Thymus (tissue), 14 donors: Measurements from ENCODE around the gene MAP10. TPM values are rescaled to one million over a fixed set of nuclear protein-coding genes. Genes with fewer than 3 reads are reported as not detected.
A peak's percentile ranks its signal among the peaks of the same experiment; 100 is the strongest.

Source experiments
- DNase-seq, 9 donors: peaks; one replicate each; pipeline ENCODE4 v3.0.0-alpha.2; 2013; ENCODE audit warnings: low spot score in 9 of 9, low read depth in 6 of 9, missing footprints in 1 of 9
- H3K27ac ChIP-seq, 2 donors: one replicate each; pipeline ENCODE4 v1.5.1; 2013; ENCODE audit warnings: control low read depth in 1 of 2, low read depth in 1 of 2, low read length in 1 of 2, mild to moderate bottlenecking in 1 of 2, moderate library complexity in 1 of 2
- H3K27me3 ChIP-seq, 2 donors: one replicate each; pipeline ENCODE4 v1.5.1; 2013; ENCODE audit warnings: low read length in 1 of 2; ENCODE audit not compliant: control insufficient read depth in 2 of 2, insufficient read depth in 1 of 2
- H3K36me3 ChIP-seq, 2 donors: one replicate each; pipeline ENCODE4 v1.5.1; 2013; ENCODE audit warnings: low read length in 1 of 2, mild to moderate bottlenecking in 1 of 2, moderate library complexity in 1 of 2; ENCODE audit not compliant: control insufficient read depth in 2 of 2, insufficient read depth in 2 of 2
- H3K4me1 ChIP-seq, 2 donors: one replicate each; pipeline ENCODE4 v1.5.1; 2013; ENCODE audit warnings: low read length in 2 of 2; ENCODE audit not compliant: control insufficient read depth in 2 of 2, insufficient read depth in 2 of 2
- H3K4me3 ChIP-seq, 2 donors: one replicate each; pipeline ENCODE4 v1.5.1; 2013; ENCODE audit warnings: low read length in 2 of 2, control low read depth in 1 of 2, mild to moderate bottlenecking in 1 of 2
- H3K9me3 ChIP-seq, 2 donors: one replicate each; pipeline ENCODE4 v1.5.1; 2013; ENCODE audit warnings: low read length in 1 of 2, mild to moderate bottlenecking in 1 of 2; ENCODE audit not compliant: control insufficient read depth in 2 of 2, insufficient read depth in 1 of 2
- WGBS: extraction: QIAGEN DNeasy Blood & Tissue Kit; methylation state at CpG from one replicate; pipeline ENCODE4 v1.1.7; 2013; 5-methylcytosine and 5-hydroxymethylcytosine counted together
- long read RNA-seq, 10 donors: transcript quantifications; one replicate each; lab custom pipeline, GENCODE V29; 2026
- polyA plus RNA-seq: library from polyadenylated mRNA; stranded (reverse); fragments of 200-250 nt; gene quantifications from one replicate; pipeline ENCODE4 v1.2.3, GENCODE V29; 2013
- total RNA-seq: library from RNA; stranded (reverse); fragments of 120-200 nt; gene quantifications from one replicate; pipeline ENCODE4 v1.2.4, GENCODE V29; 2013
- donor health status: healthy.

The MAP10 gene
- total RNA-seq: 8.6 TPM
- polyA plus RNA-seq: 5.6 TPM
- long read RNA-seq, donor 1: 0 reads
- long read RNA-seq, donor 2, transcript MAP10-201 (1 exons, 3,516 nt): major isoform, 28 of 28 reads
- long read RNA-seq, donor 2, partial matches to known transcripts: 0 of 28 reads
- long read RNA-seq, donor 2, other reads (novel, unspliced or antisense): 0 of 28 reads
- long read RNA-seq, donor 3, transcript MAP10-201 (1 exons, 3,516 nt): major isoform, 28 of 28 reads
- long read RNA-seq, donor 3, partial matches to known transcripts: 0 of 28 reads
- long read RNA-seq, donor 3, other reads (novel, unspliced or antisense): 0 of 28 reads
- long read RNA-seq, donor 4, transcript MAP10-201 (1 exons, 3,516 nt): major isoform, 13 of 13 reads
- long read RNA-seq, donor 4, partial matches to known transcripts: 0 of 13 reads
- long read RNA-seq, donor 4, other reads (novel, unspliced or antisense): 0 of 13 reads
- long read RNA-seq, donor 5, transcript MAP10-201 (1 exons, 3,516 nt): major isoform, 23 of 23 reads
- long read RNA-seq, donor 5, partial matches to known transcripts: 0 of 23 reads
- long read RNA-seq, donor 5, other reads (novel, unspliced or antisense): 0 of 23 reads
- long read RNA-seq, donor 6, transcript MAP10-201 (1 exons, 3,516 nt): major isoform, 14 of 14 reads
- long read RNA-seq, donor 6, partial matches to known transcripts: 0 of 14 reads
- long read RNA-seq, donor 6, other reads (novel, unspliced or antisense): 0 of 14 reads
- long read RNA-seq, donor 7, transcript MAP10-201 (1 exons, 3,516 nt): major isoform, 7 of 7 reads
- long read RNA-seq, donor 7, partial matches to known transcripts: 0 of 7 reads
- long read RNA-seq, donor 7, other reads (novel, unspliced or antisense): 0 of 7 reads
- long read RNA-seq, donor 8, transcript MAP10-201 (1 exons, 3,516 nt): major isoform, 8 of 8 reads
- long read RNA-seq, donor 8, partial matches to known transcripts: 0 of 8 reads
- long read RNA-seq, donor 8, other reads (novel, unspliced or antisense): 0 of 8 reads
- long read RNA-seq, donor 9, transcript MAP10-201 (1 exons, 3,516 nt): major isoform, 5 of 5 reads
- long read RNA-seq, donor 9, partial matches to known transcripts: 0 of 5 reads
- long read RNA-seq, donor 9, other reads (novel, unspliced or antisense): 0 of 5 reads
- long read RNA-seq, donor 10, transcript MAP10-201 (1 exons, 3,516 nt): major isoform, 9 of 9 reads
- long read RNA-seq, donor 10, partial matches to known transcripts: 0 of 9 reads
- long read RNA-seq, donor 10, other reads (novel, unspliced or antisense): 0 of 9 reads

- Histone ChIP-seq H3K36me3 (no peaks in the 10 kb centered on the region), H3K27me3 (no peaks in the 10 kb centered on the region), H3K9me3 (peaks cover 0 to 3% of the 10 kb centered on the region in 2 donors), H3K4me1 (peaks cover 7 to 13% of the 10 kb centered on the region in 2 donors), H3K27ac (peak within 1 kb of the TSS; percentile 69 to 83), H3K4me3 (peak within 1 kb of the TSS; percentile 64 to 95)
- 9% methylated on average over 75 of the region's 75 CpGs for WGBS
- peak; percentile 69 to 94 (median 81) for DNase-seq
Measured at GRCh38 chr1:232805269-232806185, at the start of gene MAP10. Gene MAP10 (plus strand): TSS chr1:232805416. CDS start chr1:232805450, 34 bp downstream.

GRCh38 chr1:232764458-232765251, 40.6 kb upstream of the MAP10 start:
- Histone ChIP-seq H3K27ac (no peak overlapping the region), H3K4me3 (no peak overlapping the region), H3K4me1 (peaks cover 0 to 12% of the 10 kb centered on the region in 2 donors), H3K36me3 (no peaks in the 10 kb centered on the region), H3K27me3 (no peaks in the 10 kb centered on the region), H3K9me3 (peaks cover 0 to 3% of the 10 kb centered on the region in 2 donors)
- 97% methylated on average over 4 of the region's 4 CpGs for WGBS
- DNase-seq: no peak

- H3K27ac ChIP-seq: no peak overlapping the region
- H3K4me1 ChIP-seq: peaks cover 0 to 12% of the 10 kb centered on the region in 2 donors
- peaks cover 0 to 3% of the 10 kb centered on the region in 2 donors for H3K9me3 ChIP-seq
- no peaks in the 10 kb centered on the region for H3K36me3 ChIP-seq
- H3K4me3 ChIP-seq: no peak overlapping the region
- H3K27me3 ChIP-seq: no peaks in the 10 kb centered on the region
- WGBS: 97% methylated on average over 6 of the region's 6 CpGs
- DNase-seq: no peak
Measured at GRCh38 chr1:232765542-232765941, 39.7 kb upstream of the MAP10 start.

GRCh38 chr1:232766241-232766890, 38.9 kb upstream of the MAP10 start:
- DNase-seq: peak in 3 of 9 donors; percentile 12 to 34 (median 13)
- Histone ChIP-seq H3K9me3 (peaks cover 0 to 3% of the 10 kb centered on the region in 2 donors), H3K27ac (no peak overlapping the region), H3K36me3 (no peaks in the 10 kb centered on the region), H3K27me3 (no peaks in the 10 kb centered on the region), H3K4me3 (no peak overlapping the region), H3K4me1 (peaks cover 0 to 12% of the 10 kb centered on the region in 2 donors)
- WGBS: 44% methylated on average over 8 of the region's 8 CpGs

GRCh38 chr1:232766904-232767303, 38.3 kb upstream of the MAP10 start:
- Histone ChIP-seq H3K4me3 (no peak overlapping the region), H3K9me3 (peaks cover 0 to 3% of the 10 kb centered on the region in 2 donors), H3K27me3 (no peaks in the 10 kb centered on the region), H3K27ac (no peak overlapping the region), H3K4me1 (peaks cover 0 to 12% of the 10 kb centered on the region in 2 donors), H3K36me3 (no peaks in the 10 kb centered on the region)
- DNase-seq: no peak
- WGBS: 76% methylated on average over 1 of the region's 1 CpG

GRCh38 chr1:232767305-232768074, 37.7 kb upstream of the MAP10 start:
- Histone ChIP-seq H3K27ac (no peak overlapping the region), H3K4me1 (peaks cover 0 to 12% of the 10 kb centered on the region in 2 donors), H3K4me3 (no peak overlapping the region), H3K27me3 (no peaks in the 10 kb centered on the region), H3K36me3 (no peaks in the 10 kb centered on the region), H3K9me3 (peaks cover 0 to 3% of the 10 kb centered on the region in 2 donors)
- 68% methylated on average over 14 of the region's 14 CpGs for WGBS
- peak in 1 of 9 donors; percentile 30 for DNase-seq

- 93% methylated on average over 2 of the region's 2 CpGs for WGBS
- Histone ChIP-seq H3K4me3 (no peak overlapping the region), H3K27me3 (no peaks in the 10 kb centered on the region), H3K27ac (no peak overlapping the region), H3K36me3 (no peaks in the 10 kb centered on the region), H3K4me1 (peaks cover 0 to 12% of the 10 kb centered on the region in 2 donors), H3K9me3 (no peaks in the 10 kb centered on the region)
- DNase-seq: no peak
Measured at GRCh38 chr1:232768793-232769192, 36.4 kb upstream of the MAP10 start.
